CD14-positive monocyte (primary cell): ENCODE results near the gene CHIA. TPM values are rescaled to one million over a fixed set of nuclear protein-coding genes. Genes with fewer than 3 reads are reported as not detected.

Source experiments
- DNase-seq, 3 donors: peaks; one replicate each; pipeline ENCODE4 v3.0.0-alpha.2; 2011 to 2022
- H2AFZ ChIP-seq: 2 replicates; pipeline ENCODE4 v1.6.0; 2012; ENCODE audit warnings: mild to moderate bottlenecking, low read depth, low read length, inconsistent platforms; ENCODE audit not compliant: insufficient read depth, poor library complexity, severe bottlenecking
- H3K27ac ChIP-seq, 2 donors: 1 replicate in 1 of 2; 2 replicates in 1 of 2; pipeline ENCODE4 v1.5.1; 2012 to 2013; ENCODE audit warnings: low read length in 2 of 2, control low read depth in 1 of 2, inconsistent platforms in 1 of 2, low read depth in 1 of 2, mild to moderate bottlenecking in 1 of 2
- H3K27me3 ChIP-seq, 2 donors: one replicate each; pipeline versions ENCODE4 v1.6.0 to v1.6.1; 2011 to 2013; ENCODE audit warnings: low read length in 2 of 2; ENCODE audit not compliant: control insufficient read depth in 2 of 2, insufficient read depth in 2 of 2
- H3K36me3 ChIP-seq, 2 donors: replicated peaks in 1 of 2; 1 replicate in 1 of 2; 2 replicates in 1 of 2; pipeline versions ENCODE4 v1.5.1 to v1.6.1; 2012 to 2013; ENCODE audit warnings: low read length in 2 of 2, control low read depth in 1 of 2, inconsistent platforms in 1 of 2, mild to moderate bottlenecking in 1 of 2; ENCODE audit not compliant: insufficient read depth in 2 of 2, control insufficient read depth in 1 of 2
- H3K4me1 ChIP-seq, 2 donors: 1 replicate in 1 of 2; 2 replicates in 1 of 2; pipeline versions ENCODE4 v1.5.1 to v1.6.1; 2012 to 2013; ENCODE audit warnings: low read length in 2 of 2, control low read depth in 1 of 2, inconsistent platforms in 1 of 2, mild to moderate bottlenecking in 1 of 2, moderate library complexity in 1 of 2; ENCODE audit not compliant: insufficient read depth in 2 of 2, control insufficient read depth in 1 of 2
- H3K4me2 ChIP-seq: replicated peaks from 2 replicates; pipeline ENCODE3; 2012; ENCODE audit warnings: low read length, moderate library complexity, mild to moderate bottlenecking; ENCODE audit not compliant: poor library complexity, severe bottlenecking; ENCODE audit errors: extremely low read depth
- H3K4me3 ChIP-seq, 3 experiments: fragments of 200-600 bp in 1 of 3; sonication (generic) in 1 of 3; replicated peaks in 1 of 3; 1 replicate in 2 of 3; 2 replicates in 1 of 3; pipeline ENCODE4 v1.5.1; 2011 to 2013; ENCODE audit warnings: low read length in 3 of 3, mild to moderate bottlenecking in 3 of 3, control low read depth in 2 of 3, low read depth in 2 of 3, inconsistent platforms in 1 of 3, moderate library complexity in 1 of 3
- H3K79me2 ChIP-seq: 2 replicates; pipeline ENCODE4 v1.6.0; 2012; ENCODE audit warnings: mild to moderate bottlenecking, control low read depth, inconsistent platforms, low read length, moderate library complexity; ENCODE audit not compliant: insufficient read depth
- H3K9ac ChIP-seq: 2 replicates; pipeline ENCODE4 v1.6.0; 2017; ENCODE audit warnings: low read length, mild to moderate bottlenecking; ENCODE audit not compliant: insufficient read depth, poor library complexity, severe bottlenecking
- H3K9me3 ChIP-seq, 2 donors: replicated peaks in 1 of 2; 1 replicate in 1 of 2; 2 replicates in 1 of 2; pipeline versions ENCODE4 v1.5.1 to v1.6.1; 2012 to 2013; ENCODE audit warnings: low read length in 2 of 2, control low read depth in 1 of 2; ENCODE audit not compliant: control insufficient read depth in 1 of 2, insufficient read depth in 1 of 2
- H4K20me1 ChIP-seq: 2 replicates; pipeline ENCODE4 v1.6.0; 2012; ENCODE audit warnings: mild to moderate bottlenecking, low read length, control low read depth, moderate library complexity; ENCODE audit not compliant: insufficient read depth
- H3K27ac Mint-ChIP-seq, 7 donors: one replicate each; pipeline ENCODE4 v1.8.0; 2020; ENCODE audit warnings: mild to moderate bottlenecking in 7 of 7, mixed read lengths in 7 of 7, moderate library complexity in 6 of 7, inconsistent platforms in 2 of 7
- H3K27me3 Mint-ChIP-seq, 3 donors: one replicate each; pipeline ENCODE4 v1.8.0; 2021 to 2022; ENCODE audit warnings: low read depth in 3 of 3, mild to moderate bottlenecking in 3 of 3, mixed read lengths in 3 of 3, moderate library complexity in 3 of 3, inconsistent platforms in 1 of 3
- H3K36me3 Mint-ChIP-seq, 2 donors: one replicate each; pipeline ENCODE4 v1.8.0; 2020; ENCODE audit warnings: mixed read lengths in 2 of 2, inconsistent platforms in 1 of 2, mild to moderate bottlenecking in 1 of 2
- H3K4me1 Mint-ChIP-seq: one replicate; pipeline ENCODE4 v1.8.0; 2020; ENCODE audit warnings: mild to moderate bottlenecking, mixed read lengths
- H3K4me3 Mint-ChIP-seq, 2 donors: one replicate each; pipeline ENCODE4 v1.8.0; 2020; ENCODE audit warnings: mild to moderate bottlenecking in 2 of 2, mixed read lengths in 2 of 2, moderate library complexity in 1 of 2
- H3K9me3 Mint-ChIP-seq, 7 donors: one replicate each; pipeline ENCODE4 v1.8.0; 2020 to 2022; ENCODE audit warnings: mixed read lengths in 7 of 7, mild to moderate bottlenecking in 6 of 7, moderate library complexity in 6 of 7, inconsistent platforms in 2 of 7
- WGBS: methylation state at CpG from one replicate; pipeline ENCODE4 v1.1.5; 2013; ENCODE audit warnings: missing lambda C conversion rate; ENCODE audit not compliant: insufficient coverage; 5-methylcytosine and 5-hydroxymethylcytosine counted together
- intact Hi-C, 2 donors: fragments of 100-400 bp; cut with micrococcal nuclease; formaldehyde crosslinking; loops; one replicate each; pipeline versions ENCODE4 v1.15.0 to v1.15.1; 2023
- polyA plus RNA-seq, 3 donors: library from polyadenylated mRNA; depleted of rRNA in 1 of 3; unstranded in 2 of 3; stranded (reverse) in 1 of 3; fragments of 300-500 nt in 2 of 3; fragments of >200 nt in 1 of 3; fragmentation: Illumina TruSeq in 2 of 3; gene quantifications; 1 replicate in 2 of 3; 2 replicates in 1 of 3; pipeline ENCODE4 v1.2.3, GENCODE V29; 2012 to 2021
- TF ChIP-seq, protein P1 (sequence below): fragments of 200-600 bp; IDR thresholded peaks from one replicate; pipeline ENCODE4 v1.8.0; 2022; ENCODE audit warnings: antibody characterized with exemption, mild to moderate bottlenecking

The CHIA gene
- polyA plus RNA-seq, 3 donors = not detected

DNA sequence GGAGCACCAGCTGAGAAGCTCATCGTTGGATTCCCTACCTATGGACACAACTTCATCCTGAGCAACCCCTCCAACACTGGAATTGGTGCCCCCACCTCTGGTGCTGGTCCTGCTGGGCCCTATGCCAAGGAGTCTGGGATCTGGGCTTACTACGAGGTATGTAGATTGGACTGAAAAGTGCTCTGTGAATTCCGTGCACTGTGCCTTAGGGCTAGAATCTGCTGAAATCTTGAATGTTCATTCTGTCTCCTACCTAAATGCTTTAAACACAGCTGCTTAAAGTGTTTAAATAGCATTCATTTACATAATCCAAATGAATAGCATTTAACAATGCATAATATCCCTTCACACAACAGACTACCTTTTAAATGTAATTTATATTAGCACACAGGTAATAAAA lies 27.9 kb downstream of the CHIA start:
- Mint-ChIP-seq H3K4me3 (no peak overlapping the region), H3K27ac (no peak overlapping the region), H3K27me3 (peaks cover 7 to 12% (median 11%) of the 10 kb centered on the region in 3 donors), H3K36me3 (no peaks in the 10 kb centered on the region), H3K9me3 (peaks cover 0 to 4% (median 0%) of the 10 kb centered on the region in 7 donors), H3K4me1 (no peaks in the 10 kb centered on the region)
- Histone ChIP-seq H3K79me2 (no peaks in the 10 kb centered on the region), H3K4me3 (no peak overlapping the region), H3K36me3 (no peaks in the 10 kb centered on the region), H3K4me2 (no peak overlapping the region), H3K4me1 (no peaks in the 10 kb centered on the region), H4K20me1 (no peaks in the 10 kb centered on the region), H3K27me3 (peaks cover 0 to 6% of the 10 kb centered on the region in 2 donors), H3K27ac (no peak overlapping the region), H2AFZ (no peak overlapping the region), H3K9ac (no peak overlapping the region), H3K9me3 (no peaks in the 10 kb centered on the region)
- DNase-seq = no peak
- WGBS = 70% methylated on average over 2 of the region's 3 CpGs
- TF ChIP-seq, protein P1, sequence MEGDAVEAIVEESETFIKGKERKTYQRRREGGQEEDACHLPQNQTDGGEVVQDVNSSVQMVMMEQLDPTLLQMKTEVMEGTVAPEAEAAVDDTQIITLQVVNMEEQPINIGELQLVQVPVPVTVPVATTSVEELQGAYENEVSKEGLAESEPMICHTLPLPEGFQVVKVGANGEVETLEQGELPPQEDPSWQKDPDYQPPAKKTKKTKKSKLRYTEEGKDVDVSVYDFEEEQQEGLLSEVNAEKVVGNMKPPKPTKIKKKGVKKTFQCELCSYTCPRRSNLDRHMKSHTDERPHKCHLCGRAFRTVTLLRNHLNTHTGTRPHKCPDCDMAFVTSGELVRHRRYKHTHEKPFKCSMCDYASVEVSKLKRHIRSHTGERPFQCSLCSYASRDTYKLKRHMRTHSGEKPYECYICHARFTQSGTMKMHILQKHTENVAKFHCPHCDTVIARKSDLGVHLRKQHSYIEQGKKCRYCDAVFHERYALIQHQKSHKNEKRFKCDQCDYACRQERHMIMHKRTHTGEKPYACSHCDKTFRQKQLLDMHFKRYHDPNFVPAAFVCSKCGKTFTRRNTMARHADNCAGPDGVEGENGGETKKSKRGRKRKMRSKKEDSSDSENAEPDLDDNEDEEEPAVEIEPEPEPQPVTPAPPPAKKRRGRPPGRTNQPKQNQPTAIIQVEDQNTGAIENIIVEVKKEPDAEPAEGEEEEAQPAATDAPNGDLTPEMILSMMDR = no peak
- intact Hi-C loops = no loop called here

DNA sequence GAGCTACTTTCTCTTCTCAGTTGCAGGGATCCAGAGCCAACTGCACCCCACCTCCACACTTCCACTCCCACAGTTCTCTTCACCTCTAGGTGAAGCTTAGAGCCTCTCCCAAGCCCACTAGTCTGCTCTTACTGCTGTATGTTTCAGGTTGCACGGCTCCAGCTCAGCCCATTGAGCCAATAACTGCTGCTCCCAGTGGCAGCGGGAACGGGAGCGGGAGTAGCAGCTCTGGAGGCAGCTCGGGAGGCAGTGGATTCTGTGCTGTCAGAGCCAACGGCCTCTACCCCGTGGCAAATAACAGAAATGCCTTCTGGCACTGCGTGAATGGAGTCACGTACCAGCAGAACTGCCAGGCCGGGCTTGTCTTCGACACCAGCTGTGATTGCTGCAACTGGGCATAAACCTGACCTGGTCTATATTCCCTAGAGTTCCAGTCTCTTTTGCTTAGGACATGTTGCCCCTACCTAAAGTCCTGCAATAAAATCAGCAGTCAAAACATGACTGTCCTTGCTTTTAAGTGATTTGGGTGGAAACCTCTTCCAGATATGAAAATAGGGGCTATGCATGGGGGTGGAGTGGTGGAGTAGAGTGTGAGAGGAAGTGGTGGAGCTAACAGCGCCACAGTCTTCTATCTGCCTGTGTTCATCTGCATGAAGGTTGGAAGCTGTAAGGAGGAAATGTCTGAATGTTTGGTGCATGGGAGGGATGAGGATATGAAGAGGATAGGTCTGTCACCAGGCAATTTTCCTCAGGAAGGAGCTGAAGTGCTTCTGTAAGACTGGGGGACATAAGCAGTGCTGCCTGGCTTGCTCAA lies 29.6 kb downstream of the CHIA start:
- Mint-ChIP-seq H3K4me1 (no peaks in the 10 kb centered on the region), H3K36me3 (no peaks in the 10 kb centered on the region), H3K4me3 (no peak overlapping the region), H3K27me3 (peaks cover 4 to 7% (median 5%) of the 10 kb centered on the region in 3 donors), H3K9me3 (peaks cover 0 to 2% (median 0%) of the 10 kb centered on the region in 7 donors), H3K27ac (no peak overlapping the region)
- no peak for DNase-seq
- Histone ChIP-seq H2AFZ (no peak overlapping the region), H3K4me1 (no peaks in the 10 kb centered on the region), H3K9me3 (no peaks in the 10 kb centered on the region), H3K4me2 (no peak overlapping the region), H3K36me3 (no peaks in the 10 kb centered on the region), H3K4me3 (no peak overlapping the region), H3K27me3 (no peaks in the 10 kb centered on the region), H3K79me2 (no peaks in the 10 kb centered on the region), H3K9ac (no peak overlapping the region), H3K27ac (no peak overlapping the region), H4K20me1 (no peaks in the 10 kb centered on the region)
- TF ChIP-seq, protein P1 = no peak
- 88% methylated on average over 12 of the region's 12 CpGs for WGBS
- intact Hi-C loops = no loop called here
